Natural killer cell treated with Interleukin-12 subunit alpha and Interleukin-12 subunit beta and Interleukin-15 and Interleukin-18, amount 100 ng/mL, for 72 hours (primary cell): ENCODE data around the gene ZNF23. TPM values are rescaled to one million over a fixed set of nuclear protein-coding genes. Genes with fewer than 3 reads are reported as not detected.

Experiments used
- ATAC-seq, 2 donors: fragments of 150-1000 bp; cut with Tn5 transposase in 1 of 2; sonication (Bioruptor Pico), chemical (Tn5 transposase) in 1 of 2; 2 replicates each; pipeline ENCODE4 v1.10.0; 2021
- DNase-seq: peaks from one replicate; pipeline ENCODE4 v3.0.0; 2022; ENCODE audit warnings: low spot score
- H3K27ac Mint-ChIP-seq, 2 donors: 1 replicate in 1 of 2; 2 replicates in 1 of 2; pipeline ENCODE4 v1.8.0; 2022; ENCODE audit warnings: mixed read lengths in 2 of 2, mild to moderate bottlenecking in 1 of 2, moderate library complexity in 1 of 2
- H3K27me3 Mint-ChIP-seq, 2 donors: 1 replicate in 1 of 2; 2 replicates in 1 of 2; pipeline ENCODE4 v1.8.0; 2022; ENCODE audit warnings: mixed read lengths in 2 of 2
- H3K36me3 Mint-ChIP-seq: one replicate; pipeline ENCODE4 v1.8.0; 2022; ENCODE audit warnings: mixed read lengths
- H3K4me1 Mint-ChIP-seq, 2 donors: 1 replicate in 1 of 2; 2 replicates in 1 of 2; pipeline ENCODE4 v1.8.0; 2022; ENCODE audit warnings: low read depth in 2 of 2, mixed read lengths in 2 of 2, mild to moderate bottlenecking in 1 of 2
- H3K4me3 Mint-ChIP-seq: one replicate; pipeline ENCODE4 v1.8.0; 2022; ENCODE audit warnings: mixed read lengths
- H3K9me3 Mint-ChIP-seq: 2 replicates; pipeline ENCODE4 v1.8.0; 2022; ENCODE audit warnings: mixed read lengths
- total RNA-seq, 2 donors: library from RNA; stranded (reverse); gene quantifications; one replicate each; pipeline ENCODE4 v1.2.3, GENCODE V29; 2022

ZNF23 gene
- total RNA-seq, 2 donors from 2014 or later = 10.4 to 13.1 TPM

DNA sequence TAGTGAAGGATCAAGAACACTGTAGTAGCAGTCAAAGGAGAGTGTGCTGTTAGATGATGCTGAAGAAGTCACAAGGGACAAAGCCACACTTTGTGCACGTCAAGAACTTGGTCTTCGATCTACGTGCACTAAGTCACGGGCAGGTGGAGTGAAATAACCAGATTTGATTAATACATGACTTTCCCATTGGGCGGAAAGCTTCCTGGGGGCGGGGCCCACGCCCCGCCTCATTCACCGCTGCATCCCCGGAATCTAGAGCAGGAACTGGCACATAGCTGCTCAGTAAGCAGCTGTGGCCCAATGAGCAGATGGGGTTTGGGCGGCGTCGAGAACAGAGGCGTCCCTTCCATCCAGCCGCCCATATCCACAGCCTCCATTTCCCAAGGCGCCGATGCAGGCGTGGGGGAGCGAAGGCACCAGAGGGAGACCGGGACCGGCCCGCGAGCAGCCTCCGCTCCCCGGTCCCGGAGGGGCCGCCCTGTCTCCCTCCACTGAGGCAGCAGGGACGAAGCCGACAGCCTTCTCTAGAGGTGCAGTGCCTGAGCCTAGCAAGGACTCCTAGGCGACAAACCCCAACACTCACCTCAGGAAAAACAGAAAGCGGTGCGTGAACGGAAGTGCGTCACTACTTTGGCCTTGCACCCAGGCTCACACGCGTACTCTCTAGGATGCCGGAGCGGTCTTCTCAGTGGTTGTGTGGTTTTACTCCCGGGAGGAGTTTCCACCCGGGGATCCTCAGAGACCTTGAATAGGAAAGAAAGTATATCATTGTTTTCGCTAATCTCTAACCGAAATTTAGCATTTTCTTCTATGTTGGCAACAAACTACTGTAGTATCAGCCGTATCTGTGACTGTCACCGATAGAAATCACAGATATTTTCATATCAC, 22.2 kb upstream of the ZNF23 start:
- Mint-ChIP-seq H3K4me1 (peaks cover 13 to 15% of the 10 kb centered on the region in 2 donors), H3K27ac (peak overlapping the region; percentile 74 to 86), H3K9me3 (no peaks in the 10 kb centered on the region), H3K4me3 (peak overlapping the region; percentile 84), H3K27me3 (peaks cover 4 to 5% of the 10 kb centered on the region in 2 donors), H3K36me3 (no peaks in the 10 kb centered on the region)
- peak; percentile 86 for DNase-seq
- ATAC-seq = peak; percentile 92 to 94

DNA sequence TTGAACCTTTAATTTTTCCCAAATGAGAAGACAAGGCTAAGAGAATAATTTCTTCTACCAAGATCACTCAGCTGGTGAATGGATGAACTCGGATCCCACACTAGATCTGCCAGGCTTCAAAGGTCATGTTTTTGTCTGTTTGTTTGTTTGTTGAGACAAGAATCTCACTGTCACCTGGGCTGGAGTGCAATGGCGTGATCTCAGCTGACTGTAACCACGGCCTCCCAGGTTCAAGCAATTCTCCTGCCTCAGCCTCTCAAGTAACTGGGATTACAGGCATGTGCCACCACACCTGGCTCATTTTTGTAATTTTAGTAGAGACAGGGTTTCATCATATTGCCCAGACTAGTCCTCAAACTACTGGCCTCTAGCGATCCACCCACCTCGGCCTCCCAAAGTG, 20.5 kb upstream of the ZNF23 start:
- H3K27ac Mint-ChIP-seq = peak overlapping the region in 1 of 2 donors; percentile 30
- ATAC-seq = no peak
- no peaks in the 10 kb centered on the region for H3K9me3 Mint-ChIP-seq
- peaks cover 13 to 15% of the 10 kb centered on the region in 2 donors for H3K4me1 Mint-ChIP-seq
- H3K36me3 Mint-ChIP-seq = peaks cover 4% of the 10 kb centered on the region
- no peak overlapping the region for H3K4me3 Mint-ChIP-seq
- no peak for DNase-seq
- peaks cover 2 to 4% of the 10 kb centered on the region in 2 donors for H3K27me3 Mint-ChIP-seq

DNA sequence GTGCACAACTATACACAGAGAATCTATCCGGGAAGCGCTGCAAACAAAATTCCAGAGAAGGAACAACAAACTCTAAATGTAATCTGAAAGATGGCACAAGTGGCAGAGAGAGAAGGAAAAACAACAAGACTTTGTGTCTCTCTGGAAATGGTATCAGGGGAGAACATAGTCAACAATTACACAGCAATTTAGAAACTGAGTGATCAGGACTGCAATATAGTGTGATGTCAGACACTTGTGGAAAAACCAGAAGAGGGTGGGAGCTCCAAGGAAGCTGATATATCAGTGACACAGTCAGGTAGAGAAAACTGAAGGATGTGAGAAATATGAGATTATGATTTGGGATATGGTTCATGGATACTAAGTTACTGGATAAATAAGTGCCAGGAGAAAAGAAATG, 18.9 kb upstream of the ZNF23 start:
- no peak overlapping the region for H3K4me3 Mint-ChIP-seq
- ATAC-seq (no peak), DNase-seq (no peak)
- H3K27me3 Mint-ChIP-seq = no peaks in the 10 kb centered on the region
- no peaks in the 10 kb centered on the region for H3K9me3 Mint-ChIP-seq
- no peak overlapping the region for H3K27ac Mint-ChIP-seq
- H3K36me3 Mint-ChIP-seq = peaks cover 13% of the 10 kb centered on the region
- peaks cover 13% of the 10 kb centered on the region in 2 donors for H3K4me1 Mint-ChIP-seq

DNA sequence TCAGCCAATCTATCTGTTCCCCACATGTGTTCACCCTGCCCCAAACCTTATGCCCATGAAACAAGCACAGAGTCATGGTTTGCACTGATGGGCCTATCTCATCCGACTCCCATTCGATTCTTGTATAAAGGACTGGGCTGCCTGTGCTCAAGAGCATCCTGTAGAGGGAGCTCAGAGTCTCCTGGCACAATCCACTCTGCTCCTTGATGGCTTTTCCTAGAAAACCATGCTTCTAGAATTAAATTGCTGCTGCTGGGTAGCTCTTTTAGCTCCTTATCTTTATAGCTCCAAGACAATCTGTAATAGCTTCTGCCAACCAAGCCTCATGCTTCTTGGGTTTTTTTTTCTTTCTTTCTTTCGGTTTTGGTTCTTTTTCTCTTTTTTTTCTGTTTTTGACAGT, 17.4 kb upstream of the ZNF23 start:
- DNase-seq = no peak
- ATAC-seq = no peak
- Mint-ChIP-seq H3K9me3 (no peaks in the 10 kb centered on the region), H3K4me3 (no peak overlapping the region), H3K27ac (no peak overlapping the region), H3K4me1 (peaks cover 7 to 9% of the 10 kb centered on the region in 2 donors), H3K27me3 (no peaks in the 10 kb centered on the region), H3K36me3 (peaks cover 15% of the 10 kb centered on the region)

DNA sequence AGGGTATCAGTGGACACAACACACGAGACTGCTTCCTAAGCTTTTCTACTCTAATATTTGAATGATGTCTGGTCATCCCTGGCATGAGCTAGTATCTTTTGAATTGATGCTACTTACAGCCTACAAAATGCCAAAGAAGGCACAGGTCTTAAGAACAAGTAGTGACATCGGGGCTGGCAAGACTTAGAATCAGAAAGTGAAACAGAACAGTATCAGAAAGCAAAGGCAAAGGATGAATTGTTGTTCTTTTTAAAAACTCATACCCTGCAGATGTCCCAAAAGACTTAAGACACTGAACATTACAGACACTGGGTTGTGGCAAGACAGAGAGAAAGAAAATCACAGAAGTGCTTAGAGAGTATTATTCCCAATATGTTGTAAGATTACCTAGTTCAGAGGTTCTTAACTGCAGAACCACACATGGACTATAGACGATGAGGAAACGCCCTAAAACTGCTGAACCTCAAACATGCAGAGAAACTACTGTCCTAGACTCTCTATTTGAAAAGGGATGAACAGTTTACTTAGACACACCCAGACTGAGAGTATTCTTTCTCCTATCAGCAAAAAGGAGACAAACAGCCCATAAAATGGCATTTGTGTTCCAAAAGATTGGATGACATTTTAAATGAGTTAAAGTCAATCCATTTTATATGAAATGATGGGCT, 14.5 kb upstream of the ZNF23 start:
- no peak overlapping the region for H3K27ac Mint-ChIP-seq
- H3K36me3 Mint-ChIP-seq = peaks cover 15% of the 10 kb centered on the region
- H3K4me3 Mint-ChIP-seq = no peak overlapping the region
- H3K27me3 Mint-ChIP-seq = no peaks in the 10 kb centered on the region
- DNase-seq = no peak
- no peak for ATAC-seq
- H3K9me3 Mint-ChIP-seq = no peaks in the 10 kb centered on the region
- no peaks in the 10 kb centered on the region for H3K4me1 Mint-ChIP-seq

DNA sequence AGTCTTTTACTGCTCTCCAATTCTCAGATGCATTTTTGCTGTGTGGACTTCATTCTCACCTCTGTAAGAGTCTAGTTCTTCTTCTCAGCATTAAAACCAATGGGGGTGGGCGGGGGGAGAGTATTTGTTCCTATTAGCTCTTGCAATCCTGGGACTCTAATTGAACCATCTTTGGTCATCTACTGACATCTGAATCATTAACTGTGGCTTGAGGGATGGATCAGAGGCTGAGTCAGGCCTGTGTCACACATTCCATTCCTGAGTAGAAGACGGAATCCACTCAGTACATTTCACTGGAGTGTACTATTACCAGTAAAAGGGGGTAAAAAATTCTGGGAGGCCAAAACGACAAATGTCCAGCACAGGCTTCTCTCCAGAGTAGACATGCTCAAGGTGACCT, 12.8 kb upstream of the ZNF23 start:
- Mint-ChIP-seq H3K9me3 (no peaks in the 10 kb centered on the region), H3K36me3 (peaks cover 15% of the 10 kb centered on the region), H3K4me1 (no peaks in the 10 kb centered on the region), H3K27ac (no peak overlapping the region), H3K27me3 (no peaks in the 10 kb centered on the region), H3K4me3 (no peak overlapping the region)
- ATAC-seq (no peak), DNase-seq (no peak)

DNA sequence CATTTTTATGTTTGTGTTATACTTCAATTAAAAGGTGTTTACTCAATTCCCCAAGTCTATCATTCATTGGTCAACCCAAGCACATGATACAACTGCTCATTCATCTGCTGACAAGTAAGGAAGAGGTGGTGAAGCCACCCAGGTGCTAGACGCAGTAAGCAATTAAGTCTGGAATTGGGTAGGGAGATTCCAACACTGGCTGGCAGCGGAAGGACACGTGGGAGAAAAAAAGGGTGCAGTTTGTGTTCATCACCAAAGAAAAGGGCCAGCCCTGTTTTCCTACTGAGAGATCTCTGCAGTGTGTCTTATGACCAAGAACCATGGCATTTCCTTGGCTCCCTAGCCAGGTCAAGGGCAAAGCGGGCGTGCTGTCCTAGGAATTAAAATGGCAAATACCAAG, 11.8 kb upstream of the ZNF23 start:
- Mint-ChIP-seq H3K9me3 (no peaks in the 10 kb centered on the region), H3K4me3 (no peak overlapping the region), H3K36me3 (peaks cover 15% of the 10 kb centered on the region), H3K27ac (no peak overlapping the region), H3K27me3 (no peaks in the 10 kb centered on the region), H3K4me1 (no peaks in the 10 kb centered on the region)
- ATAC-seq (no peak), DNase-seq (no peak)

DNA sequence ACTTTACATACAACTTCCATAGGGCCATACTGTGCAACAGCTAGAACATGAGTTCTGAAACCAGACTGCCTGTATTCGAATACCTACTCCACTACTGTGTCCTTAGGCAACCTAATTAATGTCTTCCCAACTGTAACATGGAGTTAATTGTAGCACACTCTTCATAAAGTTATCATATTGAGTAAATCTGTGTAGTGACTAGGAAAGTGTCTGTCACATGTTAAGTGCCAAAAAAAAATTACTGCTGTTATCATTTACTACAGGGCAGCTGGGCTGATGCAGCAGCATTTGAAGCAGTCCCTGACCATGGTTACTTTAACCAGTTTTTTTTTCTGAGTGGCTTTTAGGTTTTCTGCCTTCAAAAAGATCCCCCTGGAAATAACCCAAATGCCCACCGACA, 10.9 kb upstream of the ZNF23 start:
- no peaks in the 10 kb centered on the region for H3K4me1 Mint-ChIP-seq
- no peaks in the 10 kb centered on the region for H3K27me3 Mint-ChIP-seq
- H3K27ac Mint-ChIP-seq = no peak overlapping the region
- H3K36me3 Mint-ChIP-seq = peaks cover 15% of the 10 kb centered on the region
- no peak overlapping the region for H3K4me3 Mint-ChIP-seq
- ATAC-seq = no peak
- no peak for DNase-seq
- no peaks in the 10 kb centered on the region for H3K9me3 Mint-ChIP-seq

DNA sequence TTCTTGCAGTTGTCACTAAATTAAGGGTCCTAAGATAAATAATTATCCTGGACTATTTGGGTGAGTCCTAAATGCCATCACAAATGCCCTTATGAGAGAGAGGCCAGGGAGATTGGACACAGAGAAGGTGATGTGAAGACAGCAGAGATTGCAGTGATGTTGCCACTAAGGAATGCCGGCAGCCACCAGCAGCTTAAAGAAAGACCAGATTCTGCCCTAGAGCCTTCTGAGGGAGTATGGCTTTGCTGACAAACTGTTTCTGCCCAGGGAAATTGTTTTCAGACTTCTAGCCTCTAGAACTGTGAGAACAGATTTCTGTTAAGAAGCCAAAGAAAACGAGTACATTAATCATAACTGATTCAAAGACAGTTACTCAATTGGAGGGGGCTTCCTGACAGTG, 10.0 kb upstream of the ZNF23 start:
- no peaks in the 10 kb centered on the region for H3K9me3 Mint-ChIP-seq
- no peak overlapping the region for H3K27ac Mint-ChIP-seq
- no peaks in the 10 kb centered on the region for H3K4me1 Mint-ChIP-seq
- H3K4me3 Mint-ChIP-seq = no peak overlapping the region
- DNase-seq = no peak
- ATAC-seq = no peak
- H3K27me3 Mint-ChIP-seq = no peaks in the 10 kb centered on the region
- peaks cover 10% of the 10 kb centered on the region for H3K36me3 Mint-ChIP-seq

DNA sequence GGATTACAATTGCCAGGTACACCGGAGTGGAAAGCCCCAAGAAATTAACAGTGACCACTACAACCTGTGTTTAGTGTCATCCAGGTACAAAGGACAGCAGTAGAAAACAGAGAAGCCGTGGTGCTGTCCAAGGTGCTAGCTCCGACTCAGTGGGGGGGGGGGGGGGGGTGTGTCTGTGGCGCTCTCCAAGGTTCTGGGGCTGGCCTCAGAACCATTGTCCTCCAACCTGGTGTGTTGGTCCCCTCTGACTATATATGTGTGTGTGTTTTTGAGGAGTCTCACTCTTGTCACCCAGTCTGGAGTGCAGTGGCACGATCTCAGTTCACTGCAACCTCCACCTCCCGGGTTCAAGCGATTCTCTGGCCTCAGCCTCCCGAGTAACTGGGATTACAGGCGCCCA, 5.8 kb upstream of the ZNF23 start:
- H3K9me3 Mint-ChIP-seq = no peaks in the 10 kb centered on the region
- H3K27ac Mint-ChIP-seq = no peak overlapping the region
- no peaks in the 10 kb centered on the region for H3K27me3 Mint-ChIP-seq
- H3K4me3 Mint-ChIP-seq = no peak overlapping the region
- DNase-seq (no peak), ATAC-seq (peak; percentile 43 to 56)
- no peaks in the 10 kb centered on the region for H3K36me3 Mint-ChIP-seq
- peaks cover 4 to 8% of the 10 kb centered on the region in 2 donors for H3K4me1 Mint-ChIP-seq

DNA sequence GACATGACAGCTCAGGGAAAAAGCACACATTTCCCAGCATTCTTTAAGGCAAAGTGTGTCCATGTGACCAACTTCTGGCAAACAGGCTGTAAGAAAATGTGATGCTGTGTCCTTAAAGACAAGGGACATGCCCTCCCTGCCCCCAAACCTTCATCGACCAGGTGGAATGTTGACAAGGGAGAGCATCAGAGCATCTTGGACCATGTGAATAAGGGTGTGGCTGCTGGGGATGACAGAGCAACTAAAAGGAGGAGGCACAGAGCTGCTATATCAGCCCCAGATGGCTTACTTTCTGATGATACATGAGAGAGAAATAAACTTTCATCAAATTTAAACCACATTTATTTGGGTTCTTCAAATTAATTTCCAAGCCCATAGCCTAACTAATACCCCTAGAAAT, 2.2 kb upstream of the ZNF23 start:
- H3K27ac Mint-ChIP-seq = no peak overlapping the region
- peak overlapping the region; percentile 92 for H3K4me3 Mint-ChIP-seq
- no peak for ATAC-seq
- no peaks in the 10 kb centered on the region for H3K9me3 Mint-ChIP-seq
- no peaks in the 10 kb centered on the region for H3K27me3 Mint-ChIP-seq
- no peaks in the 10 kb centered on the region for H3K36me3 Mint-ChIP-seq
- peaks cover 11 to 19% of the 10 kb centered on the region in 2 donors for H3K4me1 Mint-ChIP-seq
- no peak for DNase-seq

DNA sequence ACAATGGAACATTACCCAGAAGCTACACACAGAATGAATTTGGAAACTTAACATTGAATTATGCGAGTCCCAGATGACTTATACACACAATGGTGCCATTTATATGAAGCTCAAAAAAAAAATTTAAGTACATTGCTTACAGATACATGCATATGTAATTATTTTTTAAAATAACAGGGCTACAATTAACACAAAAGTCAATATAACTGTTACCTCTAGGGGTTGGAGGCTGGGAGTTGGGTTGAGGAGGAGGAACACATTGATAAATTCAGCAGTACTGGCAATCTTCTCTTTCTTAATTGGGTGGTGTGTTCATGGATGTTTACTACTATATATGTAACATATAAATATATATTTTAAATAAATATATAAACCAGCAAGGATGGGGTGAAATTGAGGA, 1.1 kb downstream of the ZNF23 start:
- Mint-ChIP-seq H3K36me3 (no peaks in the 10 kb centered on the region), H3K4me3 (peak overlapping the region; percentile 92), H3K4me1 (peaks cover 19% of the 10 kb centered on the region in 2 donors), H3K27me3 (no peaks in the 10 kb centered on the region), H3K27ac (peak overlapping the region in 1 of 2 donors; percentile 92), H3K9me3 (no peaks in the 10 kb centered on the region)
- DNase-seq (no peak), ATAC-seq (no peak)

DNA sequence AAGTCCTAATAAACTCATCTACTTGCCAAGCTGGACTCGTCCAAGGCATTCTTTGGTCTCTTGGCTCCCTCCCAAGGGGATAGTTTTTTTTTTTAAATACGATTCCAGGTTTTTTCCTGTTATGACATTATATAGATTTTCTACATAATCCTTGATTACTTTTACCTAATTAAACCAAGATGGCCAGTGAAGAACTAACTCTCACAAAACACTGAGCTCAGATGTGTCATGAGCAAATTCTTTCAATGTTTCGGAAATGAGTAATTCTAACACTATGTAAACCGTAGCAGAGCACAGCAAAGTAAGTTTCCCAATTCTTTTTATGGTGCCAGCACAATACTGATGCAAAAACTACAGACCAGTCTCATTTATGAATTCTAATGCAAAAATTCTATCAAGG, 1.8 kb downstream of the ZNF23 start:
- Mint-ChIP-seq H3K4me1 (peaks cover 19% of the 10 kb centered on the region in 2 donors), H3K9me3 (no peaks in the 10 kb centered on the region), H3K4me3 (peak overlapping the region; percentile 92), H3K27ac (no peak overlapping the region), H3K36me3 (peaks cover under 1% of the 10 kb centered on the region), H3K27me3 (no peaks in the 10 kb centered on the region)
- ATAC-seq (no peak), DNase-seq (no peak)

DNA sequence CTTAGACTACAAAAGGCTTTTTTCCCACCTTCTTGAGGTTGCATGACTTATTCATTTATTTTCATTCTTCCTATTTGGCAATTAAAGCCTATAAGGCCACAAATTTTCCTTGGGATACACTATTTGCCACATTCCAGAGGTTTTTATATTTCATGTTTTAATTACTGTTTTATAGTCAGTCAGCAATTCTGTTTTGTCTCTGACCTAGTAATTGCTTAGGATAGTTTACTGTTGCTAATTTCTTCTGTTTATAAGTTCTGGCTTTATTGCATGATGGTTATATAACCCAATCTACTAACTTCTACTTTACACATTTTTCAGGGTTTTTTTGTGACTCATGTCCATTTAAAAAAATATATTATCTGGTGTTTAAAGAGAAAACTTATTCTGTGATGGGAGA, 2.5 kb downstream of the ZNF23 start:
- no peak for ATAC-seq
- Mint-ChIP-seq H3K27ac (no peak overlapping the region), H3K27me3 (no peaks in the 10 kb centered on the region), H3K36me3 (peaks cover 6% of the 10 kb centered on the region), H3K9me3 (no peaks in the 10 kb centered on the region), H3K4me1 (peaks cover 19% of the 10 kb centered on the region in 2 donors), H3K4me3 (no peak overlapping the region)
- DNase-seq = no peak
